Panc1 (cell line): ENCODE measurements around the gene BBS9. TPM values are rescaled to one million over a fixed set of nuclear protein-coding genes. Genes with fewer than 3 reads are reported as not detected.
A peak's percentile ranks its signal among the peaks of the same experiment; 100 is the strongest.

Experiments
- ATAC-seq: fragments of 200-7000 bp; cut with Tn5 transposase; 2 replicates; pipeline ENCODE4 v1.9.1; 2020; ENCODE audit warnings: mild to moderate bottlenecking, moderate library complexity
- BruUV-seq: library from RNA; stranded (reverse); fragments of 400-500 nt; replicated peaks from 2 replicates; lab custom pipeline; 2021; lab: Mats Ljungman, UMichigan
- CTCF ChIA-PET: fragments of 300-600 bp; sonication (Branson Sonifier 250); formaldehyde crosslinking; loops from one replicate; lab custom pipeline; 2022; ENCODE audit warnings: antibody characterized with exemption; lab: Charles Lee
- POLR2A ChIA-PET: fragments of 300-600 bp; sonication (Branson Sonifier 250); formaldehyde crosslinking; loops from one replicate; lab custom pipeline; 2022; ENCODE audit warnings: antibody characterized with exemption; lab: Charles Lee
- DNase-seq: peaks from one replicate; pipeline ENCODE4 v3.0.0-alpha.2; 2010; ENCODE audit warnings: low read depth, low spot score
- H3K27ac ChIP-seq: 2 replicates; pipeline ENCODE4 v1.5.1; 2011; ENCODE audit warnings: mild to moderate bottlenecking, low read length, inconsistent platforms
- H3K27me3 ChIP-seq: fragments of 200-500 bp; sonication (Bioruptor generic); 2 replicates; pipeline ENCODE4 v1.6.0; 2014; ENCODE audit warnings: low read length, inconsistent platforms; ENCODE audit not compliant: control insufficient read depth, insufficient read depth
- H3K36me3 ChIP-seq: fragments of 200-500 bp; sonication (Bioruptor generic); 2 replicates; pipeline ENCODE4 v1.5.1; 2014; ENCODE audit warnings: inconsistent platforms, mild to moderate bottlenecking, low read length, moderate library complexity; ENCODE audit not compliant: control insufficient read depth, insufficient read depth
- H3K4me1 ChIP-seq: 2 replicates; pipeline ENCODE4 v1.5.1; 2011; ENCODE audit warnings: inconsistent platforms, mild to moderate bottlenecking, low read length, moderate library complexity; ENCODE audit not compliant: control insufficient read depth, insufficient read depth
- H3K4me3 ChIP-seq, 2 experiments: 2 replicates each; pipeline ENCODE4 v1.5.1; 2011 to 2012; ENCODE audit warnings: low read depth in 2 of 2, low read length in 2 of 2, mild to moderate bottlenecking in 2 of 2, inconsistent platforms in 1 of 2, moderate library complexity in 1 of 2
- H3K9me3 ChIP-seq: fragments of 200-500 bp; sonication (Bioruptor generic); 2 replicates; pipeline ENCODE4 v1.5.1; 2014; ENCODE audit warnings: low read depth, mild to moderate bottlenecking, inconsistent platforms, low read length, moderate library complexity; ENCODE audit not compliant: control insufficient read depth, insufficient read depth
- CTCF ChIP-seq: fragments of 450-650 bp; IDR thresholded peaks from 2 replicates; pipeline ENCODE4 v1.5.1; 2017; ENCODE audit warnings: mild to moderate bottlenecking
- POLR2AphosphoS5 ChIP-seq: IDR thresholded peaks from 2 replicates; pipeline ENCODE4 v1.6.1; 2012; ENCODE audit warnings: mild to moderate bottlenecking, low read depth, low read length, moderate library complexity
- SIN3A ChIP-seq: IDR thresholded peaks from 2 replicates; pipeline ENCODE4 v1.6.1; 2012; ENCODE audit warnings: low read depth, mild to moderate bottlenecking, low read length, moderate library complexity, borderline replicate concordance; ENCODE audit not compliant: insufficient read depth
- TCF7L2 ChIP-seq: IDR thresholded peaks from 2 replicates; pipeline ENCODE4 v1.6.1; 2011; ENCODE audit warnings: mild to moderate bottlenecking, low read depth, low read length, inconsistent platforms
- in situ Hi-C: cut with HindIII; loops from 2 replicates; pipeline ENCODE4 v1.10.0; 2016; ENCODE audit warnings: low sequenced_read_pairs, low pct_unique_long_range_greater_than_20kb
- intact Hi-C: fragments of 100-400 bp; cut with micrococcal nuclease; formaldehyde crosslinking; loops from one replicate; pipeline ENCODE4 v1.10.0; 2022; ENCODE audit not compliant: unreplicated experiment
- total RNA-seq: library from RNA; stranded (reverse); gene quantifications from one replicate; pipeline ENCODE4 v1.2.1, GENCODE V29; 2021; ENCODE audit not compliant: unreplicated experiment
- TF ChIP-seq, protein P1 (sequence below), 2 experiments: IDR thresholded peaks; 2 replicates each; pipeline ENCODE4 v1.6.1; 2011 to 2012; ENCODE audit warnings: low read depth in 2 of 2, control low read depth in 1 of 2, low read length in 1 of 2, mild to moderate bottlenecking in 1 of 2, moderate library complexity in 1 of 2; ENCODE audit not compliant: insufficient read depth in 1 of 2

Gene BBS9
- total RNA-seq, 1 experiment from 2014 or later = 6.9 TPM

DNA sequence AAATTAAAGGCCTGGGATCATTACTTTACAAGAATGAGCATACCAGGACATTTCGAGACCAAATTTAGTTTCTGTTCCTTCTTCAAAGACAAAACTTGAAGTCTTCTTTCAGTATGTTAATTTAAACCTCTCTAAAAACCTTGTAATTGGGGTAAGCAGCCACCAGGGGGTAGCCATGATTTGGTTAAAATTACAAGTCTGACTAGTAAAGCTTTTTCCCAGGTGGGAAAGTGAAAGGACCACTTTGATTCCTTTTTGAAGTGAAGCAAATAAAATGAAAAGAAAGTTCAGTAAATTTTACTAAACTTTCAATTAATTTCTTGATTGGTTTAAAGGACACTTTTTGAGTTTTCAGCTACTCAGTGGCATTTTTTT lies 294.3 kb downstream of the BBS9 start:
- no TSS peak for BruUV-seq
- no peak for ATAC-seq
- in situ Hi-C loops (no loop called here), intact Hi-C loops (no loop called here)
- CTCF ChIA-PET = no interaction called here
- no peaks in the 10 kb centered on the region for H3K36me3 ChIP-seq
- no peaks in the 10 kb centered on the region for H3K4me1 ChIP-seq
- POLR2A ChIA-PET = no interaction called here
- no peak overlapping the region for H3K27ac ChIP-seq
- no peak overlapping the region for H3K4me3 ChIP-seq
- H3K27me3 ChIP-seq = no peaks in the 10 kb centered on the region
- H3K9me3 ChIP-seq = no peaks in the 10 kb centered on the region
- peak; percentile 43; the same call in 1 of the 2 replicates for TF ChIP-seq CTCF
- TF ChIP-seq TCF7L2 = no peak
- DNase-seq = peak; percentile 4

- Histone ChIP-seq H3K27me3 (no peaks in the 10 kb centered on the region), H3K4me3 (no peak overlapping the region), H3K4me1 (no peaks in the 10 kb centered on the region), H3K27ac (no peak overlapping the region), H3K36me3 (no peaks in the 10 kb centered on the region), H3K9me3 (no peaks in the 10 kb centered on the region)
- ATAC-seq (no peak), DNase-seq (no peak)
- ChIA-PET POLR2A (no interaction called here), CTCF (interaction anchor here (0.6 kb wide), 1 partner anchor 146 kb away, joined by 3 read pairs; no protein-coding TSS in a partner anchor)
- no TSS peak for BruUV-seq
- intact Hi-C loops (no loop called here), in situ Hi-C loops (no loop called here)
- TF ChIP-seq, protein P1, sequence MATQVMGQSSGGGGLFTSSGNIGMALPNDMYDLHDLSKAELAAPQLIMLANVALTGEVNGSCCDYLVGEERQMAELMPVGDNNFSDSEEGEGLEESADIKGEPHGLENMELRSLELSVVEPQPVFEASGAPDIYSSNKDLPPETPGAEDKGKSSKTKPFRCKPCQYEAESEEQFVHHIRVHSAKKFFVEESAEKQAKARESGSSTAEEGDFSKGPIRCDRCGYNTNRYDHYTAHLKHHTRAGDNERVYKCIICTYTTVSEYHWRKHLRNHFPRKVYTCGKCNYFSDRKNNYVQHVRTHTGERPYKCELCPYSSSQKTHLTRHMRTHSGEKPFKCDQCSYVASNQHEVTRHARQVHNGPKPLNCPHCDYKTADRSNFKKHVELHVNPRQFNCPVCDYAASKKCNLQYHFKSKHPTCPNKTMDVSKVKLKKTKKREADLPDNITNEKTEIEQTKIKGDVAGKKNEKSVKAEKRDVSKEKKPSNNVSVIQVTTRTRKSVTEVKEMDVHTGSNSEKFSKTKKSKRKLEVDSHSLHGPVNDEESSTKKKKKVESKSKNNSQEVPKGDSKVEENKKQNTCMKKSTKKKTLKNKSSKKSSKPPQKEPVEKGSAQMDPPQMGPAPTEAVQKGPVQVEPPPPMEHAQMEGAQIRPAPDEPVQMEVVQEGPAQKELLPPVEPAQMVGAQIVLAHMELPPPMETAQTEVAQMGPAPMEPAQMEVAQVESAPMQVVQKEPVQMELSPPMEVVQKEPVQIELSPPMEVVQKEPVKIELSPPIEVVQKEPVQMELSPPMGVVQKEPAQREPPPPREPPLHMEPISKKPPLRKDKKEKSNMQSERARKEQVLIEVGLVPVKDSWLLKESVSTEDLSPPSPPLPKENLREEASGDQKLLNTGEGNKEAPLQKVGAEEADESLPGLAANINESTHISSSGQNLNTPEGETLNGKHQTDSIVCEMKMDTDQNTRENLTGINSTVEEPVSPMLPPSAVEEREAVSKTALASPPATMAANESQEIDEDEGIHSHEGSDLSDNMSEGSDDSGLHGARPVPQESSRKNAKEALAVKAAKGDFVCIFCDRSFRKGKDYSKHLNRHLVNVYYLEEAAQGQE (IDR thresholded peaks at IDR 0.05; ENCODE audit: insufficient read depth in 1 of 2, low read depth in 2 of 2, low read length in 1 of 2) = no peak
- TF ChIP-seq POLR2AphosphoS5 = no peak
- TF ChIP-seq CTCF = no peak
- TF ChIP-seq SIN3A = no peak
- TF ChIP-seq TCF7L2 = no peak
These were observed 296.0 kb downstream of the BBS9 start for GRCh38 chr7:33425395-33425794.
